ENCODE results near the gene SRCIN1. TPM values are rescaled to one million over a fixed set of nuclear protein-coding genes. Genes with fewer than 3 reads are reported as not detected.

The SRCIN1 gene
- total RNA-seq, 4 donors from 2014 or later, result 0.24 TPM; not detected in 3

GRCh38 chr17:38569701-38570512 is 35.8 kb downstream of the SRCIN1 start:
- TF ChIP-seq POLR2A (IDR thresholded peaks at IDR 0.05), result no peak
- TF ChIP-seq CTCF (IDR thresholded peaks at IDR 0.05 in 4 of 5, conservative IDR thresholded peaks at IDR 0.05 in 1 of 5), result no peak
- in situ Hi-C loops (cut with MboI; ENCODE audit: low sequenced_read_pairs in 4 of 4) (no loop called here), intact Hi-C loops (cut with DNase I; ENCODE audit: low total_unique reads) (no loop called here)
- Histone ChIP-seq H3K4me3 (no peak overlapping the region), H3K9me3 (no peaks in the 10 kb centered on the region), H3K27ac (no peak overlapping the region), H3K27me3 (peaks cover 42 to 54% (median 52%) of the 10 kb centered on the region in 3 donors), H3K36me3 (no peaks in the 10 kb centered on the region), H3K4me1 (no peaks in the 10 kb centered on the region)
- DNase-seq, result no peak
- ATAC-seq, result no peak

GRCh38 chr17:38568845-38569510 is 36.8 kb downstream of the SRCIN1 start:
- intact Hi-C loops (cut with DNase I; ENCODE audit: low total_unique reads) (no loop called here), in situ Hi-C loops (cut with MboI; ENCODE audit: low sequenced_read_pairs in 4 of 4) (no loop called here)
- Histone ChIP-seq H3K36me3 (no peaks in the 10 kb centered on the region), H3K27ac (no peak overlapping the region), H3K4me1 (no peaks in the 10 kb centered on the region), H3K27me3 (peaks cover 45 to 59% (median 56%) of the 10 kb centered on the region in 3 donors), H3K9me3 (no peaks in the 10 kb centered on the region), H3K4me3 (no peak overlapping the region)
- no peak for DNase-seq
- no peak for TF ChIP-seq CTCF (IDR thresholded peaks at IDR 0.05 in 4 of 5, conservative IDR thresholded peaks at IDR 0.05 in 1 of 5)
- no peak for TF ChIP-seq POLR2A (IDR thresholded peaks at IDR 0.05)
- ATAC-seq, result no peak

GRCh38 chr17:38568274-38568673 is 37.5 kb downstream of the SRCIN1 start:
- DNase-seq (no peak), ATAC-seq (no peak)
- Histone ChIP-seq H3K27me3 (peaks cover 45 to 63% (median 59%) of the 10 kb centered on the region in 3 donors), H3K4me3 (no peak overlapping the region), H3K36me3 (no peaks in the 10 kb centered on the region), H3K9me3 (no peaks in the 10 kb centered on the region), H3K27ac (no peak overlapping the region), H3K4me1 (no peaks in the 10 kb centered on the region)
- intact Hi-C loops (cut with DNase I; ENCODE audit: low total_unique reads) (no loop called here), in situ Hi-C loops (cut with MboI; ENCODE audit: low sequenced_read_pairs in 4 of 4) (no loop called here)
- TF ChIP-seq POLR2A (IDR thresholded peaks at IDR 0.05) (no peak), CTCF (IDR thresholded peaks at IDR 0.05 in 4 of 5, conservative IDR thresholded peaks at IDR 0.05 in 1 of 5) (no peak)

GRCh38 chr17:38567350-38567749 is 38.4 kb downstream of the SRCIN1 start:
- Histone ChIP-seq H3K4me3 (no peak overlapping the region), H3K27ac (no peak overlapping the region), H3K36me3 (no peaks in the 10 kb centered on the region), H3K27me3 (peaks cover 50 to 70% (median 62%) of the 10 kb centered on the region in 3 donors), H3K9me3 (no peaks in the 10 kb centered on the region), H3K4me1 (no peaks in the 10 kb centered on the region)
- DNase-seq (no peak), ATAC-seq (no peak)
- in situ Hi-C loops (cut with MboI; ENCODE audit: low sequenced_read_pairs in 4 of 4), result no loop called here
- intact Hi-C loops (cut with DNase I; ENCODE audit: low total_unique reads), result no loop called here
- no peak for TF ChIP-seq CTCF (IDR thresholded peaks at IDR 0.05 in 4 of 5, conservative IDR thresholded peaks at IDR 0.05 in 1 of 5)
- no peak for TF ChIP-seq POLR2A (IDR thresholded peaks at IDR 0.05)

Data from gastrocnemius medialis (tissue), 4 donors.